SK-N-SH treated with all-trans-retinoic acid at 6 μM for 48 hours (cell line): ENCODE measurements around the gene ARRDC3.

Source experiments
- ATAC-seq: fragments of 200-7000 bp; cut with Tn5 transposase; 3 replicates; pipeline ENCODE4 v1.9.1; 2020; ENCODE audit warnings: mild to moderate bottlenecking, moderate library complexity
- ARNTL ChIP-seq: fragments of 450-650 bp; formaldehyde crosslinking; IDR thresholded peaks from 2 replicates; pipeline ENCODE4 v1.5.0; 2020; ENCODE audit warnings: low read depth, mild to moderate bottlenecking, moderate library complexity, borderline replicate concordance
- BACH2 ChIP-seq: fragments of 250-450 bp; sonication (Bioruptor Pico); IDR thresholded peaks from 2 replicates; pipeline ENCODE4 v1.9.0; 2021; ENCODE audit warnings: mild to moderate bottlenecking, borderline replicate concordance
- CREB5 ChIP-seq: fragments of 250-450 bp; sonication (Bioruptor Pico); IDR thresholded peaks from 2 replicates; pipeline ENCODE4 v1.5.1; 2020; ENCODE audit warnings: low read depth, mild to moderate bottlenecking, moderate library complexity
- CSDC2 ChIP-seq: fragments of 250-450 bp; sonication (Bioruptor Pico); IDR thresholded peaks from 2 replicates; pipeline ENCODE4 v1.5.0; 2020; ENCODE audit warnings: mild to moderate bottlenecking, moderate library complexity
- CSRNP3 ChIP-seq: fragments of 250-450 bp; sonication (Bioruptor Pico); IDR thresholded peaks from 2 replicates; pipeline ENCODE4 v1.5.1; 2021; ENCODE audit warnings: mild to moderate bottlenecking, moderate library complexity
- ESRRG ChIP-seq: fragments of 250-450 bp; sonication (Bioruptor Pico); IDR thresholded peaks from 2 replicates; pipeline ENCODE4 v1.6.1; 2021; ENCODE audit warnings: mild to moderate bottlenecking
- GLIS3 ChIP-seq: fragments of 250-450 bp; sonication (Bioruptor Pico); IDR thresholded peaks from 2 replicates; pipeline ENCODE4 v1.5.0; 2020; ENCODE audit warnings: mild to moderate bottlenecking, moderate library complexity
- OSR1 ChIP-seq: fragments of 250-450 bp; sonication (Bioruptor Pico); IDR thresholded peaks from 2 replicates; pipeline ENCODE4 v1.8.0; 2022; ENCODE audit warnings: moderate library complexity, mild to moderate bottlenecking, inconsistent platforms
- PATZ1 ChIP-seq: fragments of 250-450 bp; sonication (Bioruptor Pico); IDR thresholded peaks from 2 replicates; pipeline ENCODE4 v1.8.0; 2020; ENCODE audit warnings: mild to moderate bottlenecking, moderate library complexity, borderline replicate concordance
- PPARA ChIP-seq: fragments of 250-450 bp; sonication (Bioruptor Pico); IDR thresholded peaks from 2 replicates; pipeline ENCODE4 v1.5.0; 2020; ENCODE audit warnings: mild to moderate bottlenecking, borderline replicate concordance
- SNAI2 ChIP-seq: fragments of 250-450 bp; sonication (Bioruptor Pico); IDR thresholded peaks from 2 replicates; pipeline ENCODE4 v1.5.0; 2020; ENCODE audit warnings: mild to moderate bottlenecking, moderate library complexity
- TOX ChIP-seq: fragments of 250-450 bp; sonication (Bioruptor Pico); IDR thresholded peaks from 2 replicates; pipeline ENCODE4 v1.8.0; 2021; ENCODE audit warnings: mild to moderate bottlenecking, moderate library complexity, borderline replicate concordance
- TSHZ2 ChIP-seq: fragments of 250-450 bp; sonication (Bioruptor Pico); IDR thresholded peaks from 2 replicates; pipeline ENCODE4 v1.5.0; 2020; ENCODE audit warnings: mild to moderate bottlenecking, moderate library complexity
- ZC3H10 ChIP-seq: fragments of 250-450 bp; sonication (Bioruptor Pico); IDR thresholded peaks from 2 replicates; pipeline ENCODE4 v1.5.1; 2021; ENCODE audit warnings: mild to moderate bottlenecking, moderate library complexity
- ZFP3 ChIP-seq: fragments of 250-450 bp; sonication (Bioruptor Pico); IDR thresholded peaks from 2 replicates; pipeline ENCODE4 v1.5.0; 2020; ENCODE audit warnings: mild to moderate bottlenecking, moderate library complexity
- ZFP30 ChIP-seq: fragments of 450-650 bp; formaldehyde crosslinking; IDR thresholded peaks from 2 replicates; pipeline ENCODE4 v1.5.0; 2022; ENCODE audit warnings: mild to moderate bottlenecking, moderate library complexity
- ZNF565 ChIP-seq: fragments of 450-650 bp; formaldehyde crosslinking; conservative IDR thresholded peaks from 2 replicates; pipeline ENCODE4 v1.5.0; 2020; ENCODE audit warnings: low read depth, mild to moderate bottlenecking, moderate library complexity
- ZNF70 ChIP-seq: fragments of 450-650 bp; formaldehyde crosslinking; IDR thresholded peaks from 2 replicates; pipeline ENCODE4 v1.5.0; 2020; ENCODE audit warnings: mild to moderate bottlenecking, moderate library complexity
- ZNF8 ChIP-seq: fragments of 450-650 bp; formaldehyde crosslinking; IDR thresholded peaks from 2 replicates; pipeline ENCODE4 v1.5.0; 2020; ENCODE audit warnings: mild to moderate bottlenecking, moderate library complexity

The ARRDC3 gene

GRCh38 chr5:91416491-91416890 lies 33.4 kb upstream of the ARRDC3 start:
- ATAC-seq, result no peak
- no peak for TF ChIP-seq GLIS3 (CRISPR knock-in tag)
- TF ChIP-seq CSRNP3, result no peak
- no peak for TF ChIP-seq CREB5
- no peak for TF ChIP-seq BACH2 (CRISPR knock-in tag)
- no peak for TF ChIP-seq OSR1 (CRISPR knock-in tag)
- TF ChIP-seq PPARA, result no peak

- no peak for TF ChIP-seq ZFP3
- no peak for TF ChIP-seq PPARA
- no peak for TF ChIP-seq SNAI2
- no peak for TF ChIP-seq ZFP30 (CRISPR knock-in tag)
- TF ChIP-seq ZNF8 (CRISPR knock-in tag), result no peak
- TF ChIP-seq OSR1 (CRISPR knock-in tag), result no peak
- TF ChIP-seq ZC3H10 (CRISPR knock-in tag), result no peak
- TF ChIP-seq TSHZ2 (CRISPR knock-in tag), result no peak
- no peak for TF ChIP-seq GLIS3 (CRISPR knock-in tag)
- TF ChIP-seq ZNF70 (CRISPR knock-in tag), result no peak
- no peak for TF ChIP-seq PATZ1 (CRISPR knock-in tag)
- no peak for TF ChIP-seq ESRRG (CRISPR knock-in tag)
- TF ChIP-seq CREB5, result no peak
- no peak for TF ChIP-seq TOX
- TF ChIP-seq CSRNP3, result no peak
- no peak for ATAC-seq
These were observed 26.2 kb upstream of the ARRDC3 start for GRCh38 chr5:91409304-91409703.

GRCh38 chr5:91408710-91409109 lies 25.6 kb upstream of the ARRDC3 start:
- no peak for ATAC-seq
- TF ChIP-seq ZNF565 (no peak), OSR1 (CRISPR knock-in tag) (no peak), GLIS3 (CRISPR knock-in tag) (no peak), ARNTL (CRISPR knock-in tag) (no peak), PATZ1 (CRISPR knock-in tag) (no peak), CSDC2 (no peak), TSHZ2 (CRISPR knock-in tag) (no peak), CSRNP3 (no peak), ZC3H10 (CRISPR knock-in tag) (no peak), ESRRG (CRISPR knock-in tag) (no peak), ZNF8 (CRISPR knock-in tag) (no peak)
- TF ChIP-seq, all 23 proteins: peak for 0
